ENCODE measurements around the gene OGFOD3. TPM values are rescaled to one million over a fixed set of nuclear protein-coding genes. Genes with fewer than 3 reads are reported as not detected.
"Not testable (repeated sequence)": the region's sequence is repeated elsewhere in the genome, so short reads cannot be mapped to it uniquely, and the experiment has no call there.

Gene OGFOD3
- total and polyA plus RNA-seq, 7 donors, result 6.0 to 28.2 (median 19.3) TPM

DNA sequence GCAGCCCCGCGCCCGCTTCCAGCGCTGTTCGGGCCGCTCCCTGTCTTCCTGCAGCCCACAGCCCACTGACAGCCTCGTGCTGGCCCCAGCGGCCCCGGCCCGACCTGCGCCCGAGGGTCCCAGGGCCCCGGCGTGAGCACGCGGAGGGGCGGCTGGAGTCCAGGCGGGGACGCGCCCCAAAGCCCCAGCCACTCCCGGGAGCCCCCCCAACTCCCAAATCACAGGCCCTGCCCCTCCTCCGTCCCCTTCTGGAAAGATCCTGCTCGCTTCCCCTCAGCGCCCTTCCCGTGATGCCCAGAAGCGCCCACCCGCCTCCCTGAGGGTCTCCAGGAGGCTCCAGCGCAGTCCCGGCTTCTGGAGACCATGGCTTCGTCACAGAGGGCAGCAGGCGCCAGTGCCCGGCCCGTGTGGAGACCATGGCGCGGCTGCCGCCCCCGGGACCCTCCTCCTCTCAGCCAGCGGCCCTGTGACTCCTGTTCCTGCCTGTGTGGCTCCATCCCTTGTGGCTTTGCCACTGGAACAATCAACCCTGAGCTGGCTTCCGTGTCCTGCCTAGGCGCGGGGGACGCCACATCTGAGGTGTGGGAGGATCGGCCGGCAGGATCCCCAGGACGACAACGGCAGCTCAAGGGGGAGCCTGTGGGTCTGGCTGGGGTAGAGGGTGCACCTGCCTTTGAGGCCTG, 42.9 kb downstream of the OGFOD3 start:
- no peaks in the 10 kb centered on the region for H3K36me3 ChIP-seq
- peaks cover 0 to 17% (median 15%) of the 10 kb centered on the region in 4 donors for H3K4me1 ChIP-seq
- WGBS, 2 donors, result 63 to 65% methylated on average over 46 of the region's 46 CpGs
- no peak overlapping the region for H3K4me3 ChIP-seq
- no peaks in the 10 kb centered on the region for H3K9me3 ChIP-seq
- H3K27ac ChIP-seq, result no peak overlapping the region
- no peak for DNase-seq
- H3K27me3 ChIP-seq, result peaks cover 35 to 90% (median 71%) of the 10 kb centered on the region in 3 donors
- TF ChIP-seq EP300 (IDR thresholded peaks at IDR 0.05) (no peak), CTCF (IDR thresholded peaks at IDR 0.05) (no peak), POLR2A (IDR thresholded peaks at IDR 0.05) (no peak), POLR2AphosphoS5 (IDR thresholded peaks at IDR 0.05) (no peak)
- intact Hi-C loops (cut with DNase I), result no loop called here

- Histone ChIP-seq H3K9me3 (no peaks in the 10 kb centered on the region), H3K4me1 (peaks cover 0 to 21% (median 19%) of the 10 kb centered on the region in 4 donors), H3K27me3 (peaks cover 39 to 90% (median 75%) of the 10 kb centered on the region in 3 donors), H3K27ac (no peak overlapping the region), H3K36me3 (no peaks in the 10 kb centered on the region), H3K4me3 (no peak overlapping the region)
- no peak for TF ChIP-seq EP300 (IDR thresholded peaks at IDR 0.05)
- no peak for TF ChIP-seq POLR2A (IDR thresholded peaks at IDR 0.05)
- no peak for TF ChIP-seq CTCF (IDR thresholded peaks at IDR 0.05)
- TF ChIP-seq POLR2AphosphoS5 (IDR thresholded peaks at IDR 0.05), result no peak
- no peak for DNase-seq
- intact Hi-C loops (cut with DNase I), result no loop called here
- 33 to 37% methylated on average over 79 of the region's 79 CpGs for WGBS, 2 donors
These were observed 43.6 kb downstream of the OGFOD3 start for GRCh38 chr17:82374626-82375331.

DNA sequence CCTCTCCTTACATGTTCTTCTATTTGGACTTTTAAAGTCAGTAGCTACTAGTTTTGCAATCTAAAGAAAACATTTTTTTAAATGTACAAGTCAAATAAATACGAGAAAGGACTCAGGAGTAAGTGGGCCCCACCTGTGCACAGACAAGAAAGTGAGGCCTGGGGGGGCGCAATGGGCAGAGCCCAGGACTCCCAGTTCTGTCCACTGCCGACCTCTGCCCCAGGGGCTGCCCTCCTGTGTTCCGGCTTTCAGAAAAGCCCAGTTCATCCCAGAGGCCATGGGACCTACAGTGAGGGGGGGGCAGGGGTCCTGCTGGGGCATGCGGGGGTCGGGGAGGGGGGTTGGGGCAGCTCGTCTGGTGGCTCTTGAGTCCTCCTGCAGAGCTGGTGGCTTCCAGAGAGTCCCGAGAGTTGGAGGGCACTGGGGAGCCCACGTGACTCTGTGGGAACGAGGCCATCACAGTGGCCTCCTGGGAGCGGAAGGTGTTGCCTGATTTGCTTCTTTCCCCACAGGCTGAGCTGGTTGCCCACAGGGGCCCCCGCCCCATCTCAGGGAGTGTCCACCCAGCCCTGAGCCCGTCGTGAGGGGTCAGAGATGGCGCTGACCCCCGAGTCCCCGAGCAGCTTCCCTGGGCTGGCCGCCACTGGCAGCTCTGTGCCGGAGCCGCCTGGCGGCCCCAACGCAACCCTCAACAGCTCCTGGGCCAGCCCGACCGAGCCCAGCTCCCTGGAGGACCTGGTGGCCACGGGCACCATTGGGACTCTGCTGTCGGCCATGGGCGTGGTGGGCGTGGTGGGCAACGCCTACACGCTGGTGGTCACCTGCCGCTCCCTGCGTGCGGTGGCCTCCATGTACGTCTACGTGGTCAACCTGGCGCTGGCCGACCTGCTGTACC, 44.4 kb downstream of the OGFOD3 start:
- Histone ChIP-seq H3K36me3 (no peaks in the 10 kb centered on the region), H3K4me3 (no peak overlapping the region), H3K27me3 (peaks cover 41 to 91% (median 71%) of the 10 kb centered on the region in 3 donors), H3K9me3 (no peaks in the 10 kb centered on the region), H3K27ac (no peak overlapping the region), H3K4me1 (peaks cover 0 to 21% (median 19%) of the 10 kb centered on the region in 4 donors)
- TF ChIP-seq CTCF (IDR thresholded peaks at IDR 0.05) (no peak), POLR2AphosphoS5 (IDR thresholded peaks at IDR 0.05) (no peak), POLR2A (IDR thresholded peaks at IDR 0.05) (no peak), EP300 (IDR thresholded peaks at IDR 0.05) (no peak)
- intact Hi-C loops (cut with DNase I), result no loop called here
- DNase-seq, result no peak
- WGBS, 2 donors, result 70 to 85% methylated on average over 37 of the region's 37 CpGs

- H3K27ac ChIP-seq; H3K36me3 ChIP-seq; DNase-seq; H3K4me3 ChIP-seq; H3K9me3 ChIP-seq; intact Hi-C loops (cut with DNase I): not testable (repeated sequence)
- H3K4me1 ChIP-seq, result peaks cover 0 to 21% (median 19%) of the 10 kb centered on the region in 4 donors
- H3K27me3 ChIP-seq, result peaks cover 41 to 88% (median 63%) of the 10 kb centered on the region in 3 donors
- WGBS, 2 donors, result 72 to 87% methylated on average over 10 of the region's 10 CpGs
These were observed 45.3 kb downstream of the OGFOD3 start for GRCh38 chr17:82373072-82373452.
